Esophagus muscularis mucosa (tissue), 3 donors: Measurements from ENCODE around the gene SPON1.
"Not testable (repeated sequence)": the region's sequence is repeated elsewhere in the genome, so short reads cannot be mapped to it uniquely, and the experiment has no call there.

Experiments used
- POLR2A ChIP-seq: fragments of 450-650 bp; IDR thresholded peaks from one replicate; pipeline ENCODE4 v1.6.1; 2017; ENCODE audit warnings: antibody characterized with exemption, moderate library complexity, mild to moderate bottlenecking, low read depth
- TF ChIP-seq, protein P1 (sequence below), 3 experiments: fragments of 200-600 bp in 2 of 3; fragments of 450-650 bp in 1 of 3; sonication (generic) in 2 of 3; IDR thresholded peaks; one replicate each; pipeline ENCODE4 v1.5.1; 2017 to 2019; ENCODE audit warnings: antibody characterized with exemption in 3 of 3, mild to moderate bottlenecking in 2 of 3, moderate library complexity in 1 of 3

- TF ChIP-seq, protein P1, sequence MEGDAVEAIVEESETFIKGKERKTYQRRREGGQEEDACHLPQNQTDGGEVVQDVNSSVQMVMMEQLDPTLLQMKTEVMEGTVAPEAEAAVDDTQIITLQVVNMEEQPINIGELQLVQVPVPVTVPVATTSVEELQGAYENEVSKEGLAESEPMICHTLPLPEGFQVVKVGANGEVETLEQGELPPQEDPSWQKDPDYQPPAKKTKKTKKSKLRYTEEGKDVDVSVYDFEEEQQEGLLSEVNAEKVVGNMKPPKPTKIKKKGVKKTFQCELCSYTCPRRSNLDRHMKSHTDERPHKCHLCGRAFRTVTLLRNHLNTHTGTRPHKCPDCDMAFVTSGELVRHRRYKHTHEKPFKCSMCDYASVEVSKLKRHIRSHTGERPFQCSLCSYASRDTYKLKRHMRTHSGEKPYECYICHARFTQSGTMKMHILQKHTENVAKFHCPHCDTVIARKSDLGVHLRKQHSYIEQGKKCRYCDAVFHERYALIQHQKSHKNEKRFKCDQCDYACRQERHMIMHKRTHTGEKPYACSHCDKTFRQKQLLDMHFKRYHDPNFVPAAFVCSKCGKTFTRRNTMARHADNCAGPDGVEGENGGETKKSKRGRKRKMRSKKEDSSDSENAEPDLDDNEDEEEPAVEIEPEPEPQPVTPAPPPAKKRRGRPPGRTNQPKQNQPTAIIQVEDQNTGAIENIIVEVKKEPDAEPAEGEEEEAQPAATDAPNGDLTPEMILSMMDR (IDR thresholded peaks at IDR 0.05) = not testable (repeated sequence)
- TF ChIP-seq POLR2A = not testable (repeated sequence)
Observed at GRCh38 chr11:13938829-13939228, 23.7 kb upstream of the SPON1 start.
